Measurements from ENCODE around the gene BCAS1. TPM values are rescaled to one million over a fixed set of nuclear protein-coding genes. Genes with fewer than 3 reads are reported as not detected.
A peak's percentile ranks its signal among the peaks of the same experiment; 100 is the strongest.

The BCAS1 gene
- total RNA-seq, 2 experiments from 2014 or later: 0.06 to 0.10 TPM

GRCh38 chr20:53954723-53955658 is 115.4 kb downstream of the BCAS1 start:
- H3K27me3 Mint-ChIP-seq: no peaks in the 10 kb centered on the region
- H3K36me3 Mint-ChIP-seq: peaks cover 3% of the 10 kb centered on the region
- no peak for DNase-seq
- peaks cover 13% of the 10 kb centered on the region for H3K9me3 Mint-ChIP-seq
- no peak overlapping the region for H3K4me3 Mint-ChIP-seq
- H3K27ac Mint-ChIP-seq: no peak overlapping the region
- H3K4me1 Mint-ChIP-seq: peaks cover 17% of the 10 kb centered on the region

- Mint-ChIP-seq H3K4me1 (peaks cover 38% of the 10 kb centered on the region), H3K27ac (no peak overlapping the region), H3K4me3 (no peak overlapping the region), H3K27me3 (no peaks in the 10 kb centered on the region), H3K36me3 (peaks cover 3% of the 10 kb centered on the region), H3K9me3 (peaks cover 13% of the 10 kb centered on the region)
- no peak for DNase-seq
Measured at GRCh38 chr20:53952528-53953096, 117.8 kb downstream of the BCAS1 start.

GRCh38 chr20:53950578-53950977 is 119.8 kb downstream of the BCAS1 start:
- Mint-ChIP-seq H3K9me3 (peaks cover 13% of the 10 kb centered on the region), H3K4me3 (no peak overlapping the region), H3K27ac (peak overlapping the region; percentile 95), H3K36me3 (peaks cover 3% of the 10 kb centered on the region), H3K4me1 (peaks cover 40% of the 10 kb centered on the region), H3K27me3 (no peaks in the 10 kb centered on the region)
- no peak for DNase-seq

DNA sequence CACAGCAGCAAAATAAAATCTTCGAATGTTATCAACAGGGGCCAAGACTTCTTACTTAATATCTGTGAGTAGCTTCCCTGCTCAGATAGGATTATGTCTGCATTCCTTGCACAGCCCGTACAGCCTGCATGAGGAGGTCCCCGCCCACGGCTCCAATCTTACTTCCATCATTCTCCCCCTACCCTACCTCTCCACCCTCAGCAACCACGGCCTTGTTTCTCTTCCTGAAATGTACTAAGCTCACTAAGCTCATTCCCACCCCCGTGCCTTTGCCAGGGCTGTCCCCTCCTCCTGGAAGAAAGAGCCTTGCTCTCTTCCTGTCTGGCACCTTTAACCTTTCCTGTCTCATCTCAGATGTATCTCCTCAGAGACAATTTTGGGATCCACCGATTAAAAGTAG is 120.4 kb downstream of the BCAS1 start:
- no peaks in the 10 kb centered on the region for H3K27me3 Mint-ChIP-seq
- no peak overlapping the region for H3K4me3 Mint-ChIP-seq
- no peak for DNase-seq
- H3K4me1 Mint-ChIP-seq: peaks cover 37% of the 10 kb centered on the region
- peaks cover 13% of the 10 kb centered on the region for H3K9me3 Mint-ChIP-seq
- H3K36me3 Mint-ChIP-seq: peaks cover 3% of the 10 kb centered on the region
- H3K27ac Mint-ChIP-seq: peak overlapping the region; percentile 95

GRCh38 chr20:53949319-53949839 is 121.0 kb downstream of the BCAS1 start:
- Mint-ChIP-seq H3K4me1 (peaks cover 35% of the 10 kb centered on the region), H3K36me3 (peaks cover 3% of the 10 kb centered on the region), H3K27me3 (no peaks in the 10 kb centered on the region), H3K27ac (peak overlapping the region; percentile 95), H3K4me3 (peak overlapping the region; percentile 48), H3K9me3 (peaks cover 13% of the 10 kb centered on the region)
- peak; percentile 76 for DNase-seq

- peaks cover 3% of the 10 kb centered on the region for H3K36me3 Mint-ChIP-seq
- H3K4me1 Mint-ChIP-seq: peaks cover 39% of the 10 kb centered on the region
- no peaks in the 10 kb centered on the region for H3K27me3 Mint-ChIP-seq
- H3K9me3 Mint-ChIP-seq: peaks cover 13% of the 10 kb centered on the region
- peak overlapping the region; percentile 95 for H3K27ac Mint-ChIP-seq
- no peak for DNase-seq
- H3K4me3 Mint-ChIP-seq: peak overlapping the region; percentile 48
Measured at GRCh38 chr20:53948383-53949318, 121.7 kb downstream of the BCAS1 start.

DNA sequence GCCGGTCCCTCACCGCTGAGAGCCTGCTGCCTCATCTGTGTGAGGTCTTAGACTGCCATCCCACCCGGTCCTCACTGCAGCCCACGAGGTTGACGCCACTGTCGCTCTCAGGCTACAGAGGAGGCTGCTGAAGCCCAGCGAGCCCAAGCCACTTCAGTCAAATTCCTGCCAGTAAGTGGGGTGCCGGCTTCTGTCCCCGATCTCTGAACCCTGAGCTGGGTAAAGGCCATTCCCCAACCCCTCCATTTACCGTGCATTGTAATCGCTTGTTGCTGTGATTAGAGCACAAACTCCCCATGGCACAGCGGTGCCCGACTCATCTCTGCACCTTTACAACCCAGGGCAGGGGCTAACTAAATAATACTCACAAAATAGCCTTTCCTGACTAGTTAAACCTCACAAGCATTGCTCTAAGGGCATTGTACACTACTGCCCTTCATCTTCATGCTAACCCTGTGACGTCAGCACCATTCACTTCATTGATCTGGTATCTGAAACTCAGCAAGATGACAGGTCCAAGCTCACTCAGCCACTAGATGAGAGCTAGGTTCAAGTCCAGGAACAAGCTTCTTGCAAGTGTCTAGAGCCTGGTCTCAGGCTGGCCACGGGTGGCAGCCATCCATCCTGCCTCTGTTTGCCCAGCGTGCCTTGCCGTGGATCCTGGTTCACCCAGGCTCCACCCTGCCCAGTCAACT is 122.7 kb downstream of the BCAS1 start:
- no peak overlapping the region for H3K27ac Mint-ChIP-seq
- no peak overlapping the region for H3K4me3 Mint-ChIP-seq
- H3K36me3 Mint-ChIP-seq: no peaks in the 10 kb centered on the region
- peaks cover 44% of the 10 kb centered on the region for H3K4me1 Mint-ChIP-seq
- H3K27me3 Mint-ChIP-seq: no peaks in the 10 kb centered on the region
- H3K9me3 Mint-ChIP-seq: peaks cover 8% of the 10 kb centered on the region
- no peak for DNase-seq

DNA sequence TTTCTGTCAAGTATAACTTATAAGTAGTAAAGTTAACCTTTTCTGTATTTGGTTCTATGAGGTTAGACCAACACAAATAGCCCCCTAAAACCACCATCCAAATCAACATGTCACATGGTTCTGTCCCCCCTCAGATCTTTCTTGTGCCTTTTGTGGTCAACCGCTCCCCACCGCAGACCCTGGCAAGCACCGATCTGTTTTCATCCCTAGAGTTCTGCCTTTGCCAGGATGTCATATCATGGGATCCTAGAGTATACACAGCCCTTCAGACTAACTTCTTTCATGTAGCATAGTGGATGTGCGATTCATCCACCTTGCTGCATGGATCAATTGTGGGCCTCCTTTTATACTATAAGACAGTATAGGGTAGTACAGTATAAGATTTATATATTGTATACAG is 124.3 kb downstream of the BCAS1 start:
- Mint-ChIP-seq H3K27ac (no peak overlapping the region), H3K27me3 (no peaks in the 10 kb centered on the region), H3K9me3 (no peaks in the 10 kb centered on the region), H3K4me3 (no peak overlapping the region), H3K4me1 (peaks cover 50% of the 10 kb centered on the region), H3K36me3 (no peaks in the 10 kb centered on the region)
- DNase-seq: no peak

GRCh38 chr20:53945478-53945877 is 124.9 kb downstream of the BCAS1 start:
- Mint-ChIP-seq H3K36me3 (no peaks in the 10 kb centered on the region), H3K27me3 (no peaks in the 10 kb centered on the region), H3K27ac (no peak overlapping the region), H3K9me3 (no peaks in the 10 kb centered on the region), H3K4me3 (no peak overlapping the region), H3K4me1 (peaks cover 54% of the 10 kb centered on the region)
- DNase-seq: no peak

GRCh38 chr20:53944796-53945195 is 125.6 kb downstream of the BCAS1 start:
- no peaks in the 10 kb centered on the region for H3K9me3 Mint-ChIP-seq
- H3K36me3 Mint-ChIP-seq: no peaks in the 10 kb centered on the region
- H3K4me3 Mint-ChIP-seq: no peak overlapping the region
- no peak for DNase-seq
- no peaks in the 10 kb centered on the region for H3K27me3 Mint-ChIP-seq
- H3K4me1 Mint-ChIP-seq: peaks cover 54% of the 10 kb centered on the region
- no peak overlapping the region for H3K27ac Mint-ChIP-seq

GRCh38 chr20:53943522-53944291 is 126.7 kb downstream of the BCAS1 start:
- peaks cover 50% of the 10 kb centered on the region for H3K4me1 Mint-ChIP-seq
- no peak for DNase-seq
- no peak overlapping the region for H3K27ac Mint-ChIP-seq
- no peaks in the 10 kb centered on the region for H3K36me3 Mint-ChIP-seq
- peak overlapping the region; percentile 22 for H3K4me3 Mint-ChIP-seq
- no peaks in the 10 kb centered on the region for H3K9me3 Mint-ChIP-seq
- H3K27me3 Mint-ChIP-seq: no peaks in the 10 kb centered on the region

GRCh38 chr20:53942973-53943372 is 127.4 kb downstream of the BCAS1 start:
- Mint-ChIP-seq H3K9me3 (no peaks in the 10 kb centered on the region), H3K27ac (no peak overlapping the region), H3K4me3 (no peak overlapping the region), H3K36me3 (no peaks in the 10 kb centered on the region), H3K27me3 (no peaks in the 10 kb centered on the region), H3K4me1 (peaks cover 44% of the 10 kb centered on the region)
- no peak for DNase-seq

DNA sequence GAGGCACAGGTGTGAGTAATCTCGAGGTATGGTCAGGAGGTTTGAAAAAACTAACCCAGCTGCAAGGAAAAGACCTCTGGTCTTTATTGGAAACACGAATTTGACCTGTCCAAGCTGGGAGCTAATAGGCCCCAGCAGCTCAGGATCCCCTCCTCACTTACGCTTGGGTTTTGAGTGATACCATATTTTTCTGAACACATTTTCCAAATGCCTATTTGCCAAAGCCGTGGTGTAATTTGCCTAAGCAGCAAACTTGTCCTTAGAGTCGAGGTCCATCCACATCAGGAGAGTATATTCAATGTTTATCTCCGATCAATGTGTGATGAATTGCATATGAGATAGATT is 128.0 kb downstream of the BCAS1 start:
- no peak for DNase-seq
- H3K9me3 Mint-ChIP-seq: no peaks in the 10 kb centered on the region
- no peaks in the 10 kb centered on the region for H3K36me3 Mint-ChIP-seq
- no peak overlapping the region for H3K27ac Mint-ChIP-seq
- no peaks in the 10 kb centered on the region for H3K27me3 Mint-ChIP-seq
- no peak overlapping the region for H3K4me3 Mint-ChIP-seq
- H3K4me1 Mint-ChIP-seq: peaks cover 42% of the 10 kb centered on the region
